RWPE2 (cell line): ENCODE results near the gene ANO3.

Experiments used
- ATAC-seq: fragments of 200-7000 bp; cut with Tn5 transposase; 3 replicates; pipeline ENCODE4 v1.9.1; 2021; ENCODE audit warnings: low read depth
- DNase-seq: peaks from one replicate; pipeline ENCODE4 v3.0.0-alpha.2; 2020; ENCODE audit warnings: low spot score
- H3K27ac ChIP-seq: fragments of 450-650 bp; 2 replicates; pipeline ENCODE4 v1.5.1; 2017; ENCODE audit warnings: mild to moderate bottlenecking; ENCODE audit not compliant: poor library complexity, severe bottlenecking
- H3K27me3 ChIP-seq: fragments of 250-450 bp; sonication (Bioruptor Pico); 2 replicates; pipeline ENCODE4 v1.5.1; 2021; ENCODE audit warnings: mild to moderate bottlenecking, moderate library complexity; ENCODE audit not compliant: insufficient read depth, poor library complexity, severe bottlenecking
- H3K36me3 ChIP-seq: fragments of 250-450 bp; sonication (Bioruptor Pico); 2 replicates; pipeline ENCODE4 v1.5.1; 2020; ENCODE audit warnings: low read depth, mild to moderate bottlenecking, moderate library complexity
- H3K4me1 ChIP-seq: fragments of 250-450 bp; sonication (Bioruptor Pico); 2 replicates; pipeline ENCODE4 v1.5.1; 2021; ENCODE audit warnings: mild to moderate bottlenecking, moderate library complexity; ENCODE audit not compliant: insufficient read depth, poor library complexity, severe bottlenecking
- H3K4me3 ChIP-seq: fragments of 250-450 bp; sonication (Bioruptor Pico); 2 replicates; pipeline ENCODE4 v1.5.1; 2021; ENCODE audit warnings: mild to moderate bottlenecking, moderate library complexity; ENCODE audit not compliant: severe bottlenecking
- H3K9me3 ChIP-seq: fragments of 250-450 bp; sonication (Bioruptor Pico); 2 replicates; pipeline ENCODE4 v1.5.1; 2021; ENCODE audit warnings: mild to moderate bottlenecking, moderate library complexity; ENCODE audit not compliant: severe bottlenecking
- CTCF ChIP-seq: fragments of 450-650 bp; IDR thresholded peaks from one replicate; pipeline ENCODE4 v1.5.1; 2017; ENCODE audit warnings: mild to moderate bottlenecking, moderate library complexity; ENCODE audit not compliant: poor library complexity, severe bottlenecking

Gene ANO3

GRCh38 chr11:26655287-26655686, 323.4 kb downstream of the ANO3 start:
- Histone ChIP-seq H3K27me3 (peaks cover 2% of the 10 kb centered on the region), H3K9me3 (no peaks in the 10 kb centered on the region), H3K4me3 (no peak overlapping the region), H3K36me3 (no peaks in the 10 kb centered on the region), H3K4me1 (no peaks in the 10 kb centered on the region), H3K27ac (no peak overlapping the region)
- TF ChIP-seq CTCF, result no peak
- DNase-seq (no peak), ATAC-seq (no peak)

GRCh38 chr11:26662916-26663315, 331.0 kb downstream of the ANO3 start:
- DNase-seq (no peak), ATAC-seq (no peak)
- Histone ChIP-seq H3K27ac (no peak overlapping the region), H3K9me3 (no peaks in the 10 kb centered on the region), H3K4me3 (no peak overlapping the region), H3K36me3 (no peaks in the 10 kb centered on the region), H3K4me1 (no peaks in the 10 kb centered on the region), H3K27me3 (no peaks in the 10 kb centered on the region)
- no peak for TF ChIP-seq CTCF

- ATAC-seq, result no peak
- no peaks in the 10 kb centered on the region for H3K27me3 ChIP-seq
- no peak overlapping the region for H3K27ac ChIP-seq
- no peaks in the 10 kb centered on the region for H3K4me1 ChIP-seq
- no peaks in the 10 kb centered on the region for H3K9me3 ChIP-seq
- no peak for DNase-seq
- H3K36me3 ChIP-seq, result no peaks in the 10 kb centered on the region
- no peak overlapping the region for H3K4me3 ChIP-seq
- TF ChIP-seq CTCF, result no peak
Observed at GRCh38 chr11:26665036-26665435, 333.1 kb downstream of the ANO3 start.

- H3K9me3 ChIP-seq, result no peaks in the 10 kb centered on the region
- H3K36me3 ChIP-seq, result no peaks in the 10 kb centered on the region
- no peaks in the 10 kb centered on the region for H3K4me1 ChIP-seq
- DNase-seq, result no peak
- H3K27ac ChIP-seq, result no peak overlapping the region
- no peak for TF ChIP-seq CTCF
- ATAC-seq, result peak; percentile 78
- H3K4me3 ChIP-seq, result no peak overlapping the region
- H3K27me3 ChIP-seq, result no peaks in the 10 kb centered on the region
Observed at GRCh38 chr11:26665946-26666345, 334.0 kb downstream of the ANO3 start.

GRCh38 chr11:26675233-26675928, 343.5 kb downstream of the ANO3 start:
- no peak overlapping the region for H3K27ac ChIP-seq
- no peaks in the 10 kb centered on the region for H3K27me3 ChIP-seq
- no peaks in the 10 kb centered on the region for H3K36me3 ChIP-seq
- DNase-seq (no peak), ATAC-seq (no peak)
- TF ChIP-seq CTCF, result no peak
- H3K4me3 ChIP-seq, result no peak overlapping the region
- H3K4me1 ChIP-seq, result peaks cover 8% of the 10 kb centered on the region
- no peaks in the 10 kb centered on the region for H3K9me3 ChIP-seq
